ENCODE results near the gene C21orf91. TPM values are rescaled to one million over a fixed set of nuclear protein-coding genes. Genes with fewer than 3 reads are reported as not detected.
A peak's percentile ranks its signal among the peaks of the same experiment; 100 is the strongest.

Gene C21orf91
- total RNA-seq, 4 donors from 2014 or later: 7.9 to 10.9 (median 9.1) TPM

DNA sequence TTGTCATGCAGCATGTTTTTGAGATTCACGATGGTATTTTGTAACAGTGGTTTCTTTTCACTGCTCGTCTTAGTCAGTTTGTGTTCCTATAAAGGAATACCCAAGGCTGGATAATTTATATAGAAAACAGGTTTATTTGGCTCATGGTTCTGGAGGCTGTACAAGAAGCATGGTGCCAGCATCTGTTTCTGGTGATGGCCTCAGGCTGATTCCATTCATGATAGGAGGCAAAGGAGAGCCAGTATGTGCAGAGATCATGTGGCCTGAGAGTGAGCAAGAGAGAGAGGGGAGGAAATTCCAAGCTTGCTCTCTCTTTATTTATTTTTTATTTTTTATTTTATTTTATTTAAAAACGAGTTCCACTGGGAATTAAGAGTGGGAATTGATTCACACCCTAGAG lies 2.0 kb upstream of the C21orf91 start:
- H3K27me3 ChIP-seq: no peaks in the 10 kb centered on the region
- no peak overlapping the region for H3K4me3 ChIP-seq
- no peak for DNase-seq (ENCODE audit: extremely low spot score)
- H3K4me1 ChIP-seq: peaks cover 16 to 30% (median 28%) of the 10 kb centered on the region in 4 donors
- TF ChIP-seq, protein P1, sequence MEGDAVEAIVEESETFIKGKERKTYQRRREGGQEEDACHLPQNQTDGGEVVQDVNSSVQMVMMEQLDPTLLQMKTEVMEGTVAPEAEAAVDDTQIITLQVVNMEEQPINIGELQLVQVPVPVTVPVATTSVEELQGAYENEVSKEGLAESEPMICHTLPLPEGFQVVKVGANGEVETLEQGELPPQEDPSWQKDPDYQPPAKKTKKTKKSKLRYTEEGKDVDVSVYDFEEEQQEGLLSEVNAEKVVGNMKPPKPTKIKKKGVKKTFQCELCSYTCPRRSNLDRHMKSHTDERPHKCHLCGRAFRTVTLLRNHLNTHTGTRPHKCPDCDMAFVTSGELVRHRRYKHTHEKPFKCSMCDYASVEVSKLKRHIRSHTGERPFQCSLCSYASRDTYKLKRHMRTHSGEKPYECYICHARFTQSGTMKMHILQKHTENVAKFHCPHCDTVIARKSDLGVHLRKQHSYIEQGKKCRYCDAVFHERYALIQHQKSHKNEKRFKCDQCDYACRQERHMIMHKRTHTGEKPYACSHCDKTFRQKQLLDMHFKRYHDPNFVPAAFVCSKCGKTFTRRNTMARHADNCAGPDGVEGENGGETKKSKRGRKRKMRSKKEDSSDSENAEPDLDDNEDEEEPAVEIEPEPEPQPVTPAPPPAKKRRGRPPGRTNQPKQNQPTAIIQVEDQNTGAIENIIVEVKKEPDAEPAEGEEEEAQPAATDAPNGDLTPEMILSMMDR (IDR thresholded peaks at IDR 0.05): no peak
- TF ChIP-seq POLR2A (IDR thresholded peaks at IDR 0.05; ENCODE audit: low read depth) (no peak), EP300 (IDR thresholded peaks at IDR 0.05) (no peak), POLR2AphosphoS5 (IDR thresholded peaks at IDR 0.05) (no peak)
- no peak overlapping the region for H3K27ac ChIP-seq (replicated peaks in 1 of 4)
- no peaks in the 10 kb centered on the region for H3K9me3 ChIP-seq
- H3K36me3 ChIP-seq: no peaks in the 10 kb centered on the region
- WGBS: 90% methylated on average over 3 of the region's 3 CpGs
- intact Hi-C loops (cut with DNase I): loop anchor here (10.0 kb wide), 1 partner anchor 206 kb away; the partner anchor contains the start of gene BTG3

GRCh38 chr21:17819877-17820229 lies 697 bp upstream of the C21orf91 start:
- TF ChIP-seq, protein P1 (IDR thresholded peaks at IDR 0.05): no peak
- no peak for TF ChIP-seq EP300 (IDR thresholded peaks at IDR 0.05)
- TF ChIP-seq POLR2A (IDR thresholded peaks at IDR 0.05; ENCODE audit: low read depth): no peak
- DNase-seq (ENCODE audit: extremely low spot score): no peak
- peaks cover 0 to 5% (median 0%) of the 10 kb centered on the region in 4 donors for H3K36me3 ChIP-seq
- no peaks in the 10 kb centered on the region for H3K27me3 ChIP-seq
- peak overlapping the region; percentile 85 to 94 (median 93) for H3K27ac ChIP-seq (replicated peaks in 1 of 4)
- peak overlapping the region; percentile 75 to 98 (median 92) for H3K4me3 ChIP-seq
- WGBS: 2% methylated on average over 6 of the region's 6 CpGs
- no peaks in the 10 kb centered on the region for H3K9me3 ChIP-seq
- intact Hi-C loops (cut with DNase I): loop anchor here (10.0 kb wide), 2 partner anchors 85 to 205 kb away; partner anchors contain the start of gene BTG3
- peaks cover 18 to 30% (median 30%) of the 10 kb centered on the region in 4 donors for H3K4me1 ChIP-seq

DNA sequence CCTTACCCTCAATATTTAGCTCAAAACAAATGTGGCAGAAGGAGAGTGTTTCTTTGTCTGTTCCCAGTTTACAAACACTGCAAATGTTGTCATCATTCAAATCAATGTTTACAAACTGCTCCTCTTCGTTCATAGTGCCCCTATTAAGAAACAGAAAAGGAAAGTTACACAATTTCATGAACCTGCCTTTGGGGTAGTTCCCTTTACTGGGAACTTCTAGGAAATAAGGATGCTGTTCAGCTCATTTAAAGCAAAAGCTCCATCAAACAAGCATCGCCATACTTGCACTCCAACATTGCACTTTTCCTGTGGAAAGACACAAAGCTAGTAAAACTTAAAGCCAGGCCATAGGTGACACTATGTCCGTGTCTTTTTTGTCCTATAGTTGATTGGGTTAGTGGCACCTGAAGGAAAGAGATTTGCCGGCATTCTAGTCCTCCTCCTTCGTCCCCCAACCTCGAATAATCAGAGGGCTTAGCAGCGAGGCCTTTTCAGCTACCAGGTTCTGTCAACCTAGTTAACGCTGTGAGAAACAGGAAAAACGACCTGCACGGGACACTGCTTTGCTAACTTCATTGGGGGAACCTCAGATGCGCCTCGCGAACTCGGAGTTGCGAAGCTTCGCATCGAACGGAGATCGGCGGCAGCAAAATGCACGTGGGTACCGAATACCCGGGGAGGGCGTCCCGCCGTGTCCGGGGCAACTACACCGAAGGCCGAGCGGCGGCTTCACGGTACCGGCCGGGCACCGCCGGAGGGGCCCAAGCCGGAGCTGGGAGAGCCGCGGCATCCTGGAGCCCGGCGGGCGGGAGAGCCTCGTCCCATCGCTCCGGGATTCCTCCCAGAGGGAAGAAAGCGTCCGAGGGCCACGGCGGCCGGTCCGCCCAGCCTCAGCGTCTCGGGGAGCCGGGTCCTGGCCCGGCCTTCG lies 706 bp downstream of the C21orf91 start:
- no peak for DNase-seq (ENCODE audit: extremely low spot score)
- TF ChIP-seq POLR2A (IDR thresholded peaks at IDR 0.05; ENCODE audit: low read depth) (no peak), POLR2AphosphoS5 (IDR thresholded peaks at IDR 0.05) (peak in 1 of 2 donors; percentile 46)
- H3K27me3 ChIP-seq: no peaks in the 10 kb centered on the region
- H3K36me3 ChIP-seq: peaks cover 0 to 17% (median 0%) of the 10 kb centered on the region in 4 donors
- whole genome bisulfite sequencing: 2% methylated on average over 17 of the region's 56 CpGs
- peaks cover 18 to 30% (median 30%) of the 10 kb centered on the region in 4 donors for H3K4me1 ChIP-seq
- H3K4me3 ChIP-seq: peak overlapping the region; percentile 75 to 98 (median 92)
- peak overlapping the region; percentile 85 to 94 (median 93) for H3K27ac ChIP-seq (replicated peaks in 1 of 4)
- intact Hi-C loops (cut with DNase I): loop anchor here (10.0 kb wide), 1 partner anchor 86 kb away; no protein-coding TSS in a partner anchor
- no peaks in the 10 kb centered on the region for H3K9me3 ChIP-seq

GRCh38 chr21:17813353-17813752 lies 5.8 kb downstream of the C21orf91 start:
- peaks cover 17 to 48% (median 31%) of the 10 kb centered on the region in 4 donors for H3K36me3 ChIP-seq

More at GRCh38 chr21:17813353-17813752, 5.8 kb downstream of the C21orf91 start:
- Histone ChIP-seq H3K9me3 (peaks cover 0 to 1% (median under 1%) of the 10 kb centered on the region in 4 donors), H3K4me1 (peaks cover 15 to 24% (median 22%) of the 10 kb centered on the region in 4 donors), H3K4me3 (no peak overlapping the region), H3K27ac (replicated peaks in 1 of 4) (no peak overlapping the region), H3K27me3 (no peaks in the 10 kb centered on the region)
- TF ChIP-seq, protein P1 (IDR thresholded peaks at IDR 0.05): no peak
- TF ChIP-seq EP300 (IDR thresholded peaks at IDR 0.05) (no peak), POLR2A (IDR thresholded peaks at IDR 0.05; ENCODE audit: low read depth) (no peak)
- WGBS: 100% methylated on average over 2 of the region's 2 CpGs
- DNase-seq (ENCODE audit: extremely low spot score): no peak
- intact Hi-C loops (cut with DNase I): loop anchor here (10.0 kb wide), 1 partner anchor 91 kb away; no protein-coding TSS in a partner anchor
